Ishikawa (cell line): Measurements from ENCODE around the gene LAMB1.

Experiments used
- EP300 ChIP-seq: IDR thresholded peaks from 2 replicates; pipeline ENCODE4 v1.6.1; 2012; ENCODE audit warnings: borderline replicate concordance
- RAD21 ChIP-seq: IDR thresholded peaks from 2 replicates; pipeline ENCODE4 v1.6.1; 2012; ENCODE audit warnings: low read depth

DNA sequence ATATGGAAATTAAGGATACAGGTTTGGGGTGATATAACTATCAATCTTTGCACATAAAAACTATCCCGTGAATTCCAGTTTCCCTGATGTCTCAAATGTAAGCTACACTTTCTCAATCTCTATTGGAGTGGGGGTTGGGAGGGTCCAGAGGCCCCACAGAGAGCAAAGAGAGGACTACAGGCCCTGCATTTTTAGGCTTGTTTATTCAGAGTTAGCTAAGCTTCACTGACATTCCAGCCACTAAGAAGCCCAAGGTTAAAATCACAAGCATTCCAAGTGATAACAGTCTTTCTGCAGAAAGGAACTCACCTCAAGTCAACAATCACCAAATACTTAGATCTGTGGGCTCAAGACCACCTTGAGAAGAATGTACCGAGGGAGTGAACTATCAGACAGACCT, 31.6 kb upstream of the LAMB1 start:
- TF ChIP-seq RAD21, result no peak
- TF ChIP-seq EP300, result no peak
